Smooth muscle cell (in vitro differentiated cells): ENCODE data around the gene TCF4. TPM values are rescaled to one million over a fixed set of nuclear protein-coding genes. Genes with fewer than 3 reads are reported as not detected.

Source experiments
- DNase-seq: peaks from one replicate; lab custom pipeline; 2025; ENCODE audit not compliant: unreplicated experiment; lab: John Stamatoyannopoulos, UW
- H2AFZ ChIP-seq: fragments of 200-600 bp; sonication (generic); 2 replicates; pipeline ENCODE4 v1.6.0; 2016; ENCODE audit warnings: antibody characterized with exemption, low read depth, mild to moderate bottlenecking
- H3F3A ChIP-seq: fragments of 200-600 bp; sonication (generic); 2 replicates; pipeline ENCODE4 v1.6.0; 2017; ENCODE audit warnings: antibody characterized with exemption, low read depth
- H3K27ac ChIP-seq: fragments of 200-600 bp; sonication (generic); 2 replicates; pipeline ENCODE4 v1.5.1; 2016; ENCODE audit warnings: low read depth, mild to moderate bottlenecking
- H3K27me3 ChIP-seq: fragments of 200-600 bp; sonication (generic); 2 replicates; pipeline ENCODE4 v1.6.1; 2016; ENCODE audit warnings: low read depth, mild to moderate bottlenecking
- H3K36me3 ChIP-seq: fragments of 200-600 bp; sonication (generic); 2 replicates; pipeline ENCODE4 v1.5.1; 2016; ENCODE audit warnings: low read depth
- H3K4me1 ChIP-seq: fragments of 200-600 bp; sonication (generic); 2 replicates; pipeline ENCODE4 v1.5.1; 2016; ENCODE audit warnings: low read depth
- H3K4me2 ChIP-seq: fragments of 200-600 bp; sonication (generic); 2 replicates; pipeline ENCODE4 v1.6.0; 2016; ENCODE audit warnings: mild to moderate bottlenecking
- H3K4me3 ChIP-seq: fragments of 200-600 bp; sonication (generic); 2 replicates; pipeline ENCODE4 v1.5.1; 2016; ENCODE audit warnings: mild to moderate bottlenecking
- H3K79me2 ChIP-seq: fragments of 200-600 bp; sonication (generic); 2 replicates; pipeline ENCODE4 v1.6.0; 2016; ENCODE audit warnings: low read depth, mild to moderate bottlenecking
- H3K9ac ChIP-seq: fragments of 200-600 bp; sonication (generic); 2 replicates; pipeline ENCODE4 v1.6.0; 2016; ENCODE audit warnings: low read depth
- H3K9me3 ChIP-seq: fragments of 200-600 bp; sonication (generic); replicated peaks from 2 replicates; pipeline ENCODE4 v1.5.1; 2016; ENCODE audit warnings: low read depth
- H4K20me1 ChIP-seq: fragments of 200-600 bp; sonication (generic); 2 replicates; pipeline ENCODE4 v1.6.0; 2016; ENCODE audit warnings: low read depth
- WGBS: methylation state at CpG from one replicate; pipeline ENCODE4 v1.1.7; 2016; ENCODE audit warnings: low lambda C conversion rate; 5-methylcytosine and 5-hydroxymethylcytosine counted together
- polyA plus RNA-seq: library from polyadenylated mRNA; unstranded; fragments of >200 nt; fragmentation: Nextera tagmentation; extraction: Ambion mirVana; gene quantifications from 2 replicates; pipeline ENCODE4 v1.2.1, GENCODE V29; 2016
- total RNA-seq: library from RNA; depleted of rRNA; stranded (reverse); fragments of >200 nt; gene quantifications from 2 replicates; pipeline ENCODE4 v1.2.3, GENCODE V29; 2014
- TF ChIP-seq, protein P1 (sequence below): fragments of 200-600 bp; sonication (generic); IDR thresholded peaks from 2 replicates; pipeline ENCODE4 v1.5.1; 2017; ENCODE audit warnings: borderline replicate concordance, mild to moderate bottlenecking, antibody characterized with exemption; ENCODE audit not compliant: insufficient read depth, poor library complexity, severe bottlenecking

Gene TCF4
- total and polyA plus RNA-seq, 2 experiments from 2014 or later: 105 to 120 TPM

GRCh38 chr18:55452123-55452611 lies 135.8 kb downstream of the TCF4 start:
- peaks cover 77% of the 10 kb centered on the region for H4K20me1 ChIP-seq
- no peaks in the 10 kb centered on the region for H3K4me1 ChIP-seq
- H3K79me2 ChIP-seq: peaks cover 96% of the 10 kb centered on the region
- no peaks in the 10 kb centered on the region for H3F3A ChIP-seq
- no peaks in the 10 kb centered on the region for H3K9me3 ChIP-seq
- H3K9ac ChIP-seq: no peak overlapping the region
- DNase-seq: no peak
- H3K4me2 ChIP-seq: no peak overlapping the region
- TF ChIP-seq, protein P1, sequence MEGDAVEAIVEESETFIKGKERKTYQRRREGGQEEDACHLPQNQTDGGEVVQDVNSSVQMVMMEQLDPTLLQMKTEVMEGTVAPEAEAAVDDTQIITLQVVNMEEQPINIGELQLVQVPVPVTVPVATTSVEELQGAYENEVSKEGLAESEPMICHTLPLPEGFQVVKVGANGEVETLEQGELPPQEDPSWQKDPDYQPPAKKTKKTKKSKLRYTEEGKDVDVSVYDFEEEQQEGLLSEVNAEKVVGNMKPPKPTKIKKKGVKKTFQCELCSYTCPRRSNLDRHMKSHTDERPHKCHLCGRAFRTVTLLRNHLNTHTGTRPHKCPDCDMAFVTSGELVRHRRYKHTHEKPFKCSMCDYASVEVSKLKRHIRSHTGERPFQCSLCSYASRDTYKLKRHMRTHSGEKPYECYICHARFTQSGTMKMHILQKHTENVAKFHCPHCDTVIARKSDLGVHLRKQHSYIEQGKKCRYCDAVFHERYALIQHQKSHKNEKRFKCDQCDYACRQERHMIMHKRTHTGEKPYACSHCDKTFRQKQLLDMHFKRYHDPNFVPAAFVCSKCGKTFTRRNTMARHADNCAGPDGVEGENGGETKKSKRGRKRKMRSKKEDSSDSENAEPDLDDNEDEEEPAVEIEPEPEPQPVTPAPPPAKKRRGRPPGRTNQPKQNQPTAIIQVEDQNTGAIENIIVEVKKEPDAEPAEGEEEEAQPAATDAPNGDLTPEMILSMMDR: no peak
- H3K36me3 ChIP-seq: no peaks in the 10 kb centered on the region
- 88% methylated on average over 1 of the region's 1 CpG for WGBS
- H3K27ac ChIP-seq: no peak overlapping the region
- H3K4me3 ChIP-seq: no peak overlapping the region
- no peaks in the 10 kb centered on the region for H3K27me3 ChIP-seq
- H2AFZ ChIP-seq: no peak overlapping the region

DNA sequence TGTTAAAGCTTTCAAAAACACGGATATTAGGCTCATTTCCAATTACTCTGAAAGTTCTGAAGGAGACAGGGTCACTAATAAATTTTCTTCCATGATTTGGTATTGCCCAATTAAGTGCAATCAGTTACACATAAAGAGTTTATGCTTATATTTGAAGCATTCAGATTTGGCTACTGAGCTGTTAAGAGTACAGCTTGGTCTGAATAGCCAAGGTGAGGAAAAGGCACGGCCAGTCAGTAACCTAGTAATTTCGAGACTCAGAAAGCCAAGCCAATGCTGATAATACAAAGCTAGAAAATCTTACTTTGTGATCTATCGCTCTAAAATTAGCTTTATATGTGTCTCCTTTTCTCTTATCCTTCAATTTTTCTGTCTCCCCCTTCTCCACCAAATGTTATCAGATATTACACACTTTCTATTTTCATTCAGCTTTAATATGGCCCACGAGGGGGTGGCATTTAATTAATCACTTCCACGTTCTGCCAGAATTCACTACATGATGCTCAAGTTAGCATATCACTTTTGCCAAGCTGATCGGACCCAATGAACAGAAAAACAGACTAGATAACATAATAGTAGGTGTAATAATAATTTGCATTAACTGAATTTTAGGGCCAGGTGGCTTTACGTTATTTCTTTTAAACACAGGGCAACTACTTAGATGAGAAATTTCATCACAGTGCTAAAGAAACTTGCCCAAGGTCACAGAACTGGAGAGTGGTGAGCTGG lies 138.4 kb downstream of the TCF4 start:
- TF ChIP-seq, protein P1: no peak
- Histone ChIP-seq H3K27ac (no peak overlapping the region), H4K20me1 (peaks cover 56% of the 10 kb centered on the region), H3K9ac (no peak overlapping the region), H2AFZ (no peak overlapping the region), H3K9me3 (no peaks in the 10 kb centered on the region), H3K27me3 (no peaks in the 10 kb centered on the region), H3K79me2 (peaks cover 94% of the 10 kb centered on the region), H3K4me3 (no peak overlapping the region), H3K4me1 (no peaks in the 10 kb centered on the region), H3F3A (no peaks in the 10 kb centered on the region), H3K4me2 (no peak overlapping the region), H3K36me3 (no peaks in the 10 kb centered on the region)
- 97% methylated on average over 8 of the region's 8 CpGs for WGBS
- DNase-seq: no peak

DNA sequence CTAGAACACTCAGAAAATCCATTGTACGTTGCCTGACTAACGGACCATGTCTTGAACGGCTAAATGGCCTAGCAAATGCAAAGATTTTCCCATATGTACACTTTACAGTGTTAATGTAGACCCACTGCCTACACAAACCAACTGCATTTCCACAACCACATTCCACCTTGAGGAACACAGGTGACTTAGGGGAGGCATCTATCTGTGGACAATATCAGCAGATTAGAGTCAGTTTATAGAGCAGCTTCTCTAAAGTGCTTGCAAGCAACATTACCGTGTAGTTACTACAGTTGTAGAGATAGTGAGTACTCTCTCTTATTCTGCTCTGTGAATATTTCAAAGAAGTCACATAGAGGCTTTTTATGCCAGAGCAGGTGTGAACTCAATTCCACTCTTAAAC lies 139.6 kb downstream of the TCF4 start:
- peaks cover 95% of the 10 kb centered on the region for H3K79me2 ChIP-seq
- H3K27me3 ChIP-seq: no peaks in the 10 kb centered on the region
- H3K4me1 ChIP-seq: no peaks in the 10 kb centered on the region
- H3K4me3 ChIP-seq: no peak overlapping the region
- no peak overlapping the region for H2AFZ ChIP-seq
- H3K9me3 ChIP-seq: no peaks in the 10 kb centered on the region
- DNase-seq: no peak
- TF ChIP-seq, protein P1: no peak
- WGBS: 89% methylated on average over 4 of the region's 4 CpGs
- peaks cover 63% of the 10 kb centered on the region for H4K20me1 ChIP-seq
- H3K36me3 ChIP-seq: no peaks in the 10 kb centered on the region
- H3K9ac ChIP-seq: no peak overlapping the region
- no peaks in the 10 kb centered on the region for H3F3A ChIP-seq
- no peak overlapping the region for H3K27ac ChIP-seq
- no peak overlapping the region for H3K4me2 ChIP-seq

- 99% methylated on average over 3 of the region's 3 CpGs for WGBS
- Histone ChIP-seq H3K9me3 (no peaks in the 10 kb centered on the region), H3K79me2 (peaks cover 96% of the 10 kb centered on the region), H4K20me1 (peaks cover 65% of the 10 kb centered on the region), H3K9ac (no peak overlapping the region), H3K4me3 (no peak overlapping the region), H3F3A (no peaks in the 10 kb centered on the region), H3K4me1 (peaks cover under 1% of the 10 kb centered on the region), H3K27ac (no peak overlapping the region), H3K27me3 (no peaks in the 10 kb centered on the region), H3K4me2 (no peak overlapping the region), H3K36me3 (no peaks in the 10 kb centered on the region), H2AFZ (no peak overlapping the region)
- TF ChIP-seq, protein P1: no peak
- no peak for DNase-seq
These were observed 140.3 kb downstream of the TCF4 start for GRCh38 chr18:55447672-55448018.
